Prostate gland (tissue), 2 donors: ENCODE data around the gene PPP1R3E.

Source experiments
- CTCF ChIP-seq, 4 experiments: fragments of 200-600 bp in 2 of 4; fragments of 450-650 bp in 2 of 4; sonication (generic) in 2 of 4; IDR thresholded peaks; 1 replicate in 3 of 4; 2 replicates in 1 of 4; pipeline ENCODE4 v1.5.1; 2016 to 2019; ENCODE audit warnings: antibody characterized with exemption in 4 of 4, mild to moderate bottlenecking in 2 of 4, moderate library complexity in 2 of 4
- POLR2A ChIP-seq: fragments of 450-650 bp; IDR thresholded peaks from one replicate; pipeline ENCODE4 v1.6.1; 2016; ENCODE audit warnings: antibody characterized with exemption, mild to moderate bottlenecking
- POLR2AphosphoS5 ChIP-seq: sonication (generic); formaldehyde crosslinking; IDR thresholded peaks from one replicate; pipeline ENCODE4 v1.6.1; 2017; ENCODE audit warnings: antibody characterized with exemption

GRCh38 chr14:23320584-23321571 is 18.2 kb upstream of the PPP1R3E start, which contains the start of gene PABPN1:
- TF ChIP-seq CTCF (IDR thresholded peaks at IDR 0.05) (peak in 1 of 4 experiments; percentile 5), POLR2A (peak; percentile 68), POLR2AphosphoS5 (peak; percentile 98)
